Lung (tissue), 12 donors: ENCODE results near the gene DIS3L2. TPM values are rescaled to one million over a fixed set of nuclear protein-coding genes. Genes with fewer than 3 reads are reported as not detected.

Experiments
- ATAC-seq: fragments of 200-7000 bp; cut with Tn5 transposase; one replicate; pipeline ENCODE4 v1.9.1; 2020; ENCODE audit warnings: moderate number of reproducible peaks; ENCODE audit not compliant: insufficient read depth, low FRiP score
- DNase-seq, 3 donors: peaks; one replicate each; pipeline ENCODE4 v3.0.0-alpha.2; 2013 to 2017
- H3K27ac ChIP-seq, 2 donors: one replicate each; pipeline ENCODE4 v1.5.1; 2013; ENCODE audit warnings: mild to moderate bottlenecking in 2 of 2, moderate library complexity in 2 of 2, control low read depth in 1 of 2, inconsistent platforms in 1 of 2, low read depth in 1 of 2, low read length in 1 of 2
- H3K27me3 ChIP-seq, 3 donors: one replicate each; pipeline ENCODE4 v1.5.1; 2013; ENCODE audit warnings: low read length in 2 of 3; ENCODE audit not compliant: control insufficient read depth in 3 of 3, insufficient read depth in 3 of 3
- H3K36me3 ChIP-seq, 4 donors: one replicate each; pipeline ENCODE4 v1.5.1; 2013; ENCODE audit warnings: low read length in 4 of 4, mild to moderate bottlenecking in 1 of 4, moderate library complexity in 1 of 4; ENCODE audit not compliant: control insufficient read depth in 4 of 4, insufficient read depth in 4 of 4
- H3K4me1 ChIP-seq, 5 donors: one replicate each; pipeline ENCODE4 v1.5.1; 2013; ENCODE audit warnings: low read length in 5 of 5, mild to moderate bottlenecking in 2 of 5, moderate library complexity in 1 of 5; ENCODE audit not compliant: control insufficient read depth in 5 of 5, insufficient read depth in 5 of 5
- H3K4me3 ChIP-seq: one replicate; pipeline ENCODE4 v1.5.1; 2013; ENCODE audit warnings: mild to moderate bottlenecking, control low read depth, moderate library complexity
- H3K9ac ChIP-seq, 2 donors: one replicate each; pipeline ENCODE4 v1.5.1; 2013; ENCODE audit warnings: low read length in 2 of 2, control low read depth in 1 of 2; ENCODE audit not compliant: insufficient read depth in 1 of 2
- H3K9me3 ChIP-seq, 4 donors: one replicate each; pipeline ENCODE4 v1.5.1; 2013; ENCODE audit warnings: low read length in 3 of 4, mild to moderate bottlenecking in 1 of 4, moderate library complexity in 1 of 4; ENCODE audit not compliant: control insufficient read depth in 4 of 4, insufficient read depth in 3 of 4
- WGBS, 2 donors: extraction: QIAGEN DNeasy Blood & Tissue Kit; methylation state at CpG; one replicate each; pipeline ENCODE4 v1.1.7; 2013; 5-methylcytosine and 5-hydroxymethylcytosine counted together
- polyA plus RNA-seq, 2 donors: library from polyadenylated mRNA; stranded (reverse); fragments of 200-250 nt; gene quantifications; one replicate each; pipeline ENCODE4 v1.2.1, GENCODE V29; 2013
- total RNA-seq, 2 donors: library from RNA; depleted of rRNA in 1 of 2; stranded (reverse); fragments of >200 nt in 1 of 2; gene quantifications; one replicate each; pipeline ENCODE4 v1.2.1, GENCODE V29; 2014 to 2021
- TF ChIP-seq, protein P1 (sequence below): IDR thresholded peaks from 2 replicates; pipeline ENCODE4 v1.5.1; 2012; ENCODE audit warnings: mild to moderate bottlenecking; ENCODE audit errors: control extremely low read depth, extremely low read depth
- donor health status: control.
- donor health status: control.
- donor health status: Bipolar disorder and iron deficiency.
- donor health status: healthy.
- donor health status: DM: yes; HTN: yes; CAD: no.

Gene DIS3L2
- total and polyA plus RNA-seq, 4 donors = 12.7 to 41.0 (median 31.1) TPM

DNA sequence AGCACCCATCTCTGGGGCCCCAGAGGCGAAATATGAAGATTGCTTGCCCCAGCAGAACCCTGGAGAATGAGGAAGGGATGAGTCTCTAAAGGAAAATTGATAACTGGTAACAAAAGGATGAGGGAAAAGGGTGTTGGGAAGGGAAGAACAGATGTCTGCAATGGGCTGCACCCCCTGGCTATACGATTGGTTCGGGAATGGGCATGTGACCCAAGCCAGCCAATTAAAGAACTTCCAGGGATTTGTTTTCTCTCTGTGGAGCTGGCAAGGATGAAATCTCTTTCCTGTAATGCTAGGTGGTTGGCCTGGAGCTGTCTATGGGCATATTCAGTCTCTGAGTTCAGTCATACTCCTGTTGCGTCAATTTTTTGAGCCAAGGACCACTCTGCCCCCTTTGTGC is 22.5 kb upstream of the DIS3L2 start:
- Histone ChIP-seq H3K27ac (no peak overlapping the region), H3K27me3 (no peaks in the 10 kb centered on the region), H3K9ac (no peak overlapping the region), H3K36me3 (no peaks in the 10 kb centered on the region), H3K4me1 (no peaks in the 10 kb centered on the region), H3K4me3 (no peak overlapping the region), H3K9me3 (no peaks in the 10 kb centered on the region)
- ATAC-seq = no peak
- DNase-seq = no peak
- 96 to 99% methylated on average over 4 of the region's 4 CpGs for WGBS, 2 donors
- TF ChIP-seq, protein P1, sequence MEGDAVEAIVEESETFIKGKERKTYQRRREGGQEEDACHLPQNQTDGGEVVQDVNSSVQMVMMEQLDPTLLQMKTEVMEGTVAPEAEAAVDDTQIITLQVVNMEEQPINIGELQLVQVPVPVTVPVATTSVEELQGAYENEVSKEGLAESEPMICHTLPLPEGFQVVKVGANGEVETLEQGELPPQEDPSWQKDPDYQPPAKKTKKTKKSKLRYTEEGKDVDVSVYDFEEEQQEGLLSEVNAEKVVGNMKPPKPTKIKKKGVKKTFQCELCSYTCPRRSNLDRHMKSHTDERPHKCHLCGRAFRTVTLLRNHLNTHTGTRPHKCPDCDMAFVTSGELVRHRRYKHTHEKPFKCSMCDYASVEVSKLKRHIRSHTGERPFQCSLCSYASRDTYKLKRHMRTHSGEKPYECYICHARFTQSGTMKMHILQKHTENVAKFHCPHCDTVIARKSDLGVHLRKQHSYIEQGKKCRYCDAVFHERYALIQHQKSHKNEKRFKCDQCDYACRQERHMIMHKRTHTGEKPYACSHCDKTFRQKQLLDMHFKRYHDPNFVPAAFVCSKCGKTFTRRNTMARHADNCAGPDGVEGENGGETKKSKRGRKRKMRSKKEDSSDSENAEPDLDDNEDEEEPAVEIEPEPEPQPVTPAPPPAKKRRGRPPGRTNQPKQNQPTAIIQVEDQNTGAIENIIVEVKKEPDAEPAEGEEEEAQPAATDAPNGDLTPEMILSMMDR = no peak

DNA sequence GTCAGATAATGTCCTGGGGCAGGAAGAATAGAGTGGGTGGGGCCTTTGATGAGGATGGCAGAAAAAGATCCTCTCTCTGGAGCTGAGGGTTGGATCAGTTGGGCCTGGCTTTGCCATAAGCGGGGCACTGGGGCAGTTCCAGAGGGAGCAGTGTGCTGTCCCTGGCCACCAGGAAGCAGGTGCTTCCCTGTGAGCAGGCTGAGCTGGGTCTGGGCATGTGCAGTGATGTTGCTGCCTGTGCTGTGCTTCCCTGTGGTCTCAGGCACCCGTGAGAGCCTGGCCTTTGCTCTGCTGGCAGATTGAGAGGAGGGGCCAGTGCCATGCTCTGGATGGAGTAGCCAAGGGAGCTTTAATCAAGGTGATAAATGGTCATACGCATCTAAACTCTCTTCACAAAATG is 20.7 kb upstream of the DIS3L2 start:
- 42 to 54% methylated on average over 3 of the region's 3 CpGs for WGBS, 2 donors
- Histone ChIP-seq H3K9ac (no peak overlapping the region), H3K27ac (no peak overlapping the region), H3K36me3 (no peaks in the 10 kb centered on the region), H3K4me1 (no peaks in the 10 kb centered on the region), H3K4me3 (no peak overlapping the region), H3K9me3 (no peaks in the 10 kb centered on the region), H3K27me3 (no peaks in the 10 kb centered on the region)
- TF ChIP-seq, protein P1 = no peak
- ATAC-seq = no peak
- peak in 2 of 3 donors; percentile 23 to 25 for DNase-seq

DNA sequence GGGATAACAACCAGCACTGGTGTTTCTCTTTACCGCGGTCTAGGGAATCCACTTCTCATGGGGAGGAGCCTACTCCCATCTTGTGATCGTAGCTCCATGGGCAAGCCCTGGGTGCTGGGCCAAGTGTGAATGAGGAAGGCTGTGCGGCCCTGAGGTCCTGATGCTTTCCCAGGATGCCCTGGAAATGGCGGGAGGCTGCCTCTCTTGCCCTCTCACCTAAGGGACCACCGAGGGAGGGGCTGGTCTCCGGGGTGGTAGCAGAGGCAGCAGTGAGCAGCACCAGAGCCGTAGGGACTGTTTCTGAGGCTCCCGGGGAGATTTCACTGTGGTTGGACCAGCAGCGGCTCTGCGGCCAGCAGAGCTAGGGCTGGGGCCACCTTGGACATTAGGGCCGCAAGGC is 19.8 kb upstream of the DIS3L2 start:
- DNase-seq (no peak), ATAC-seq (no peak)
- 91 to 92% methylated on average over 12 of the region's 12 CpGs for WGBS, 2 donors
- Histone ChIP-seq H3K27ac (no peak overlapping the region), H3K4me3 (no peak overlapping the region), H3K27me3 (no peaks in the 10 kb centered on the region), H3K4me1 (no peaks in the 10 kb centered on the region), H3K36me3 (no peaks in the 10 kb centered on the region), H3K9ac (no peak overlapping the region), H3K9me3 (no peaks in the 10 kb centered on the region)
- TF ChIP-seq, protein P1 = no peak

DNA sequence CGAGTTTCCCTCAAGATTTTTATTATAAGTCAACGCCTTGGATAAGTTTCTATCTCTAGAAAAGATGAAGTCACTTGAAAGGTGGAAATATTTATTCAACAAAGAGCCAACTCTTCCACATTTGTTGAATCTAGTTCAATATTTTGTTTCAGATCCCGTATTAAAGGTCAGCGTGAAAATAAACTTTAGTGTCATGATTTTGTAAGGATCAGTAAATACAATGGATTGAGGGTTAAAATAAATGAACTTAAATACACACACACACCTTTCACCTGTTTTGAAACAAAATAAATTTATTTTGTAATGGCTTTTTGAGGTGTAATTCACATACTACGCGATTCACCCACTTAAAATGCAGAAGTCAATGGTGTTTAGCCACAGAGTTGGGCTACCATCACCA is 19.3 kb upstream of the DIS3L2 start:
- no peaks in the 10 kb centered on the region for H3K9me3 ChIP-seq
- no peaks in the 10 kb centered on the region for H3K27me3 ChIP-seq
- H3K4me3 ChIP-seq = no peak overlapping the region
- DNase-seq (no peak), ATAC-seq (no peak)
- H3K27ac ChIP-seq = no peak overlapping the region
- TF ChIP-seq, protein P1 = no peak
- no peak overlapping the region for H3K9ac ChIP-seq
- H3K4me1 ChIP-seq = no peaks in the 10 kb centered on the region
- H3K36me3 ChIP-seq = no peaks in the 10 kb centered on the region
- 87 to 94% methylated on average over 6 of the region's 6 CpGs for WGBS, 2 donors
